ENCODE results near the gene BTRC.

Gene BTRC

DNA sequence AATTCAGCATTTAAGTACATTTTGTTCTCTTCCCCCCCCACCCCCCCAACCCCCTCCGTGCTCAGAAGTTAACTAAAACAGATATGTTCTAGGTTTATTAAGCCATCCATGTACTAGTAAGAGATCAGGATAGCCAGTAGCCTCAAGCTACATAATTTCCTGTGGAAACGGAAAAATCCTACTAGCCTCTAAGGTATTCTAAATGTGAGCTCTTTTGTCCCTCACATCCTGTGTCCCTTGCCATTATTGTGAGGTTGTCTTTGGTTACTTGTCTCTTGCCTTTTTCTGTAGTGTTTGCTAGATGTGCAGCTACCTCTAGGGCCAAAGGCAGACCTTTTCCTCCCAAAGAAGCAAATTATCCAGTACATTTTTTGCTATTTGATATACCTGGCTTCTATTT lies 92.1 kb downstream of the BTRC start:
- no peak for DNase-seq (ENCODE audit: low spot score)

DNA sequence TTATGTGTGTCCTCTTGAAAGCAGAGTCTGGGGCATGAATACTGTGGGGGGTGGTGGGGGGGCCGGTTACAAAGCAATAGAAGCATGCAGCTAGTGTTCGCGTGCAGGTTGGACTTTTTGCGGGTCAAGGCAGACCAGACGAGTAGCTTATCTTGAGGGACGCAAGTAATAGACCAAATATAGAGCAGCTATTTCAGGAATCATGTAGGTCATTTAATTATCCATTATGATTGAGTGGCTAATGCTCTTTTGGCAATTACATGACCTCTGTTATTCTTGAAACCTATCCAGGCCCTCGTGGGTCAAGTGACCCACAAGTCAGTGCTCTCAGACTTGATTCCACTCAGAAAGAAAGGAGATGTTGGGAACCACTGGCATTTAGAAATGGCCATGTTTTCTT lies 93.0 kb downstream of the BTRC start:
- DNase-seq (ENCODE audit: low spot score), result no peak

DNA sequence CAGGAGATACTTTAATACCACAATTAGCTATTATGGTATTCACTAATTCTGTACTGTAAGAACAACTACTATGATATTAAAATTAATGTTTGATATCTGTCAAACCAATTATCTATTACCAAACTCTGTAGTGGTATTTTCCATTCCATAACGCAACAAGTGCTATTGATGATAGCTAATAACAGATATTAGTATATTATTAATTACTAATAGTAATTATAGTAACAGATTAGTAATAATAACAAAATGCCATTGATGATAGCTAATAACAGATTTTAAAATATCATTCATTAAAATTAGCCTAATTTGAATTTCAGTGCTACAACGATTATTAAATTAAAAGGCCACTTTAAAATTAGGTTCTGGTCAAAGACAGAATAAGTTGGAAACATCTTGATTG lies 93.5 kb downstream of the BTRC start:
- DNase-seq (ENCODE audit: low spot score), result no peak

DNA sequence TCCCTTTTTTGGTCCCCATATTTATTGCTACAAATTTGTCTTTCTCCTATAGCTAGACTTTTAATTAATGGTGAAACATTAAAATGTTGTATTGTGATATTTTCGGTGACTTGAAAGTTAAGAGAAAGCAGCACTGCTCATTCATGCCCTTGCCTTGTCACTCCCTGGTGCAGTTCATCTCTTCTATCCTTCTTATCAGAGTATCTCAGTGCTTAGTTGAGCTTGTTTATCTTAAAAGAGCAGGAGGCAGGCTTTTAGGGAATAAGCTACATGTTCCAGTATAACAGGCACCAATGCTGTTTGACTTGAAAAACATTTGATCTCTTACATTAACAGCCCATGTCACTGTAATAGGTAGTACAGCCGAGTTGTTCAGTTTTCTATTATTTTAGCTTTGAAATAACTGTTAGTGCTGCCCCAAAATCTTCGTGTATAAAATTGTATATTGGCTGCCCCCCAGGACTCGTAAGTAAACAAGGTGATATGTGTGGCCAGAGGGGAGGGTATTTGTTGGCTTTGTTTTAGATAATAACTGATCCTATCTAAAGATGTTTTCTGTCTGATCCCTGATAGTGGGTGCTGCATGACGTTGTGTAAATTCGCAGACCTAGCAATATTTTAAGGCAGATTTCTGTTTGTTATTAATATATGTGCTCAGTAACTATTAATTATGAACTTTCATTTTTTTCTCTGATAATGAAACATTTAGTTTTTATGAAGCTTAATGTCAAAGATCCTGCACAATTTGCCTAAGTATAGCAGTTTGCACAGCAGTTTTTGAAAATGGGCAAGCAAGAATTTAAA lies 96.5 kb downstream of the BTRC start:
- DNase-seq (ENCODE audit: low spot score), result no peak

DNA sequence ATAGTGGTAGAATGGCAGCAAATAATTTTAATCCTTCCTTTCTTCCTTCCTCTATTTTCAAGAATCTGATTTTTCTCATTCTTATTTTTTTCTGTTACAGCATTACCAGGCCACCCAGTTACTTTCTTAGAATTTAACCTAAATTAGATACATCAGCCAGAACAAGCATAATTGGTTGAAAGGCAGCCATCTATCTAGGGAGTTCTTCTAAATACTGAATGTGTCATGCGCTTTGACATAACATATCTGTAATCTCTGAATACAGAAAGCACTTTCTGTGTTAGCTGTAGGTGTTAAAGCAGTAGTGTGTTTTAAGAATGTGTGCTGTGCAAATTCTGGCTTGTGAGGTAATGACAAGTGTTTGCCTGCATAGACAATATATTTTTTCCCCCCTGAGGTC lies 97.3 kb downstream of the BTRC start:
- no peak for DNase-seq (ENCODE audit: low spot score)

DNA sequence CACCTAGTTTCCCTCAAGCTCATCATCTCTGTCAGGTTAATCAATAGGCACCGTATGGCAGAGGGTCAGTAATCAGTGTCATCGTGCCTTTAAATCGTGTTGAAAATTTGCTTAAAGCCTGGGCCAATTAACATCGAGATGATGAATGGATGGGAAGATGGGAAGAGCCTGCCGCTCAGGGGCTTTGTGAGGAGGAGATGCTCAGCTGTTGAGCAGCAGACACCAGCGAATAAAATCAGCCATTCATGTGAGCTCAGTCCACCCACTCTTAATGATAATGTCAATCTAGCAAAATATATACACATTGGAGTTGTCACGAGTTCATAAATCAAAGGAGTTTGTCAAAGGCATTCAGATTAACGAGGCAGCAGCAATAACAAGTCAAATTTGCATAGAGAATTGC lies 97.7 kb downstream of the BTRC start:
- no peak for DNase-seq (ENCODE audit: low spot score)

DNA sequence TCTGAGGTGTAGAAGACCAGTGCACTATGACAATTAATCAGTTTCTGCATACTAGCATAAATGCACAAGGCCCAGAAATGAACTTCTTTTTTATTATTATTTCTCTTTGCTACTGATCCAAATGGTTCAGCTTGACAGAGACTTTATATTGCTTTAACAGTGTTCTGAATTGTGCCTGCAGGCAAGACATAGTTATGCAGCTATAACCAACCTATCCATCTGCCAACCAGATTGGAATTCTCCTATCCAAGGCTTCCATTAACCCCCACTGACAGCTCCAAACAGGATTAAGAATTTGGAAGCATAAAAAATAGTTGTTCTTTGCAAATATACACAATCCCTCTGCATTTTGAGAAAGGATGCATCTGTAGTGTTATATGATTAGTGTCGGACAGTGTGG lies 98.2 kb downstream of the BTRC start:
- DNase-seq (ENCODE audit: low spot score), result no peak

DNA sequence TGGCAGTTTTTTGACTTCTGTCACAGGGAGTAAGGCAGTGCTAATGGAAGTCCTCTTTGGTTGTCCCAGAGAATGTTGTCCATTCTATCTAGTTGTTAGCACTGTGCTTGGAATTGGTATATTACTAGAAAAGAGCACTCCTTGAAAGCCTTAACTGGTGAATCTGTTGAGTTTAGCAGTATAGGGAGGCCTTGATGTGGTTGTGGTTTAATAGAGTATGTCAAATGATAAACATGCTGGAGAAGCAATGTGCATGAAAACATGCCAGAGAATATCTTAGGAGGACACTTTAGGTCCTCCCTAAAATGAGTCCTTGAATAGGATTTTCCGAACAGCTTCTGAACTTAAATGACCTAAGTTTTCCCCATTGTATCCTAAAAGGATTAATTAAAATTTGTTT lies 98.6 kb downstream of the BTRC start:
- no peak for DNase-seq (ENCODE audit: low spot score)

DNA sequence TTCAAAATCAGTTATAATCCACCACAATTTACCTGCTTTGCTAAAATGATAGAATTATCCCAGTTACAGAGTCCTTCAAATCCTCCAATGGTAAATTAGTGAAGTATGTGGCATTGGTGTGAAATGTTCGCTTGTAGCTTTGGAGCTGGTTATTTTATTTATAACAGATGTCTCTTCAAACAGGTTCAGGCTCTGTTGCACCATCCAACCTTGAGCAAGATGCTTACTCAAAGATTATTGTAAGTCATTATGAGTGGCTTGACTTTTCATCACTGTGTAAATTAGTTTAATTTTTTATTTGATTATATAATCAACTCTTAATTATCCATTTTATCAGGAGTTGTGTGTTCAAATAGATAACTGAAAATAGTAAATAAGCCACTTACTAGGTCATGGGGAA lies 99.4 kb downstream of the BTRC start:
- DNase-seq (ENCODE audit: low spot score), result no peak

DNA sequence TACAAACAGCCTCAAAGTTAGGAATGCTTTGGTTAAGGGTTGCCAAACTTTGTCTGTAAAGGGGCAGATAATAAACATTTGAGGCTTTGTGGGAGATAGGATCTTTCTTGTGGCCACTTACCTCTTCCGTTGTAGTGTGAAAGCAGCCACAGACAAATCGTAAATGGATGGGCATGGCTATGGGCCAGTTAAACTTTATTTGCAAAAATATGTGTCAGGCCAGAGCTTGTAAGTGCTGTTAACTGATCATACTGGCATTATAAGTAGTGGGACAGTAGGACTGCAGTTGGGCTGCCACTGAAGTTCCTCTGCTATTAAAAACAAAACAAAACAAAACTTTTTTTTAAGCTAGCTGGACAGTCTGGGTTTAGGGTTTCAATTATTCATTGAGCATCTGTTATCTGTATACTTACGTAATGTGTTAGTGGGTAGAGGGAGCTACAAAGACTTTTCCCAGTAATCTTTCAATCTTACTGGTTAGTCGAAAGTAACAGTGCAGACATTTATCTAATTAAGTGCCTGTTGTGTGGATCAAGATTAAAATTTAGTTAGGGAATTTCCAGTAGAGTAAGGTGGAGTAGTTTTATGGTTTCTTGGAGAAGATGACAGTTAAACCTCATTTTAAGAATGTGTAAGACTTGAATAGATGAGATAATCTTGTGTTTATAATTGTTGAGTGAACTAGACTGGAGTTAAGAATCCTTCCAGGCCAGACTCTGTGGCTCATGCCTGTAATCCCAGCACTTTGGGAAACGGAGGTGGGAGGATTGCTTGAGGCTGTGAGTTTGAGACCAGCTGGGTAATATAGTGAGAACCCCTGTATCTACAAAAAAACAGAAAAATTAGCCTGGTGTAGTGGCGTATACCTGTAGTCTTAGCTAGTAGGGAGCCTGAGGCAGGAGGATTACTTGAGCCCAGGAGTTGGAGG lies 100.1 kb downstream of the BTRC start:
- DNase-seq (ENCODE audit: low spot score), result no peak

DNA sequence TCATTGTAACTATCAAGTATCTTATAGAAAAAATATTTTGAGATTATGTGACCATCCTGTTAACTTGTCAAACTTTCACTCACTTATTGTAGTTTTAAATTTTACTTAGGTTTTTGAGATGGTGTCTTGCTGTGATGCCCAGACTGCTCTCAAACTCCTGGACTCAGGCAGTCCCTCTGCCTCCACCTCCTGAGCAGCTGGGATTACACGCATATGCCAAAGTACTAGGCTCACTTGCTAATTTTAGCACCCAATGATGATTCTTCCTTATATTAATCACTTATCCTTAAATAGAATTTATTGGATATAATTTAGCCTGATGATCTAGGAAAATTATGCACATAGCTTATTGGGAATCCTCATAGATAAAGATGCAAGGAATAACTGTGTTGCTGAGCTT lies 104.9 kb downstream of the BTRC start:
- no peak for DNase-seq (ENCODE audit: low spot score)

DNA sequence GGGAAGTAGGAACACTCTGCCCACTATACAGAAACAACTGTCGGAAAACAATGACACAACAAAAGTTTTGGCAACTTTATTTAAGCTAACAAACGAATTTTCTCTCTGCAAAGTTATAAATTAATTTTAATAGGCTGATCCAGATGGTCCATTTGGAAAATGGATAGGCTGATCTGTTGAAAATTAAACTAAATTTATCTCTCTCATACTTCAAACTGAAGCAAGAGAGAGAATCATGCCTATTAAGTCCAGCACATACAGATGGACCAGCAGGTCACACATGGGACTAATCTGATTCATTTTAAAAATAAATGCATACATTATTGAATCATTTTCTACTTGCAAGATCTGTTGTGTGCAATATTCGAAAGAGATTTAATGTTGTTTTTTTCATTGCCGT lies 110.1 kb downstream of the BTRC start:
- DNase-seq (ENCODE audit: low spot score), result no peak

DNA sequence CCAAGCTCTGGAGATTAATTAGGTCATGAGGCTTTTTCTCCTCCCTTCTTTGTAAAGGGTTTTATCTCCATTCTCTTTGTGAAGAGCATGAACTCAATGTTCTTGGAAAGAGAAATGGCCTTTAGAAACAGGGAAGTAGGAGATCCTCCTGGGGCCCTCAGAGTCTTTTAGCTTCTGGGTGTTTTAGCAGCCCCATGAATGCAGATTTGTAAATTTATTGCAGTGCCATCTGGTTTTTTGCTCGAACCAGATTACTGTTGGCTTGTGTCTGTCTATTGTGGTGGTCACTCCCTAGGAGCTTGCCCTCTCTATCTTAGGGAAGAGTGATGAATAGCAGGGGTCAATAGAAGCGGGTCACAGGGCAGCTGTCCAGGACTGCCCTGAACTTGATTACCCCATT lies 110.6 kb downstream of the BTRC start:
- DNase-seq (ENCODE audit: low spot score), result no peak

DNA sequence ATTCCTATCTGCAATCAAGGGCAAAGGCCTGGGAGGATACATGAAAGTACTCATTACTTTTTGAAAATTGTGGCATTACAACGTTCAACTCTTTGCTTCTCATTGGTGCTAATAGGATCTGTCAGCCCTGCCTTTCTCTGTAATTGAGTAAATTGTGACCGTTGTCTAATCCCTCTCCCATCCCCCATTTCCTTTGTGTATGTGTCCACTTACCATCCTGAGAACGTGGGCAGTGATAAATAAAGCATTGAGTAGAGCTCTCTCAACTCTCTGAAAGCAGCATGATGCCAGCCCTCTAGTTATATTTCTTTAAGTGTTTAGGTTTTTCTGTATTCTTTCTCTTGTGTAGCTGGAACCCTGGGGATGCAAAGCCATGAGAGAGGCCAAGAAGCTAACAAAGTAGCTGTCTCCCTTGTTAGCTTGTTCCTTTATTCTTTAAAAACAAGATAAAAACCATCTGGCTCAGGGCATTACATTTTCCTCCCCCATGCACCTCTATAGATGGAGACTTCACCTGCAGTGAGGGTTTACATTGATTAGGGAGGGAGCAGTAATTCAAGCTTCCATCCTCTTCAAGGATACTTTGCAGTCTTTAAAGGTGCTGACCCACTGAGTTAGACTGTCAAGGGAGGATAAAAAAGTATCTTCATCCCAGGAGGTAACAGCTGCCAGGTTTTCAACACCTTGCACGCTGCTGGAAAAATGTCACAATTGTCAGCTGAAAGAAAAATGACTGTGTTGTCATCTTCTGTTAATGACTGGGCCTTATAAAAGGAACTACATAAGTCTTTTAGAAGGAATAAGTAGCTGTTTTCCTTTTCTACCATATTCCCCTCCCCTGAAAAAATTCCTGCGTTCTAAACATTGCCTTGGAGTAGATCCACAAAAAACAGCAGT lies 112.3 kb downstream of the BTRC start:
- no peak for DNase-seq (ENCODE audit: low spot score)

DNA sequence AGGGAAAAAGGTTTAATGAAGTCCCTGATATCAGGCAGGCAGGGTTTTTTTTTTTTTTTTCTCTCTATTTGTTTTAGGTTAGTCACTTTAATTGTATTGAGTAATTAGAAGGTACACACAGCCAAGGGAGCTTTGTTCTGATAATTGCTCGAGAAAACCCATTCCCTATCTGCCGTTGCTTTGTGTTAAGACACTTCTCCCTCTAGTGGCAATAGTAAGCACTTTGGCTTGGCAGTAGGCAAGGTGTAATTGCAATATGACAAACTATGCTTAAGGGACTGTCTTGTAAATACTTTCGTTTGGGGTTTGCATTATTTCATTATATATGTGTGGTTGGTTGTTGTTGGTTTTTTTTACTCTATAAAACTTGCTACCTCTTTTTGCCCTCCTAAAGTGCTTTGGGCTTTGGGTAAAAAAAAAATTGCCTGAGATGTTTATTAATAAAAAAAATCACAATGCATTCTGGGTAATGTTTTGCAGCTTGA lies 113.4 kb downstream of the BTRC start:
- peak; percentile 42 for DNase-seq (ENCODE audit: low spot score)

DNA sequence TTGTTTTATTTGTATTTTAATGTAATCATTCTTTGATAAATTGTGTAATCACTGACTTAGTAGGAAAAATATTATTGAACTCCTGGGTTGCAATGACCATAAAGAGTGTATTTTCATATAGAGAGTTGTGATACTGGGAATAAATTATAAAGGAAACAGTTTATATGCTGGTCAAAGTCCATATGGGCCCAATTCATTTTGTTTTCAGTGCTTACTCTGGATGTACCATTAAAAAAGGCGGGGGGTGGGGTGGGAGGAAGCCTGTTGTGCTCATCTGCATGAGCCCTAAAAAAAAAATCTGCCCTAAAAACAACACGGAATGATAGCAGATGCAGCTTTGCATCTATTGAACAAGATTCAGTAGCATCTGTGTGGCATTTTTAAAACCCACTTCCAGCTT lies 114.2 kb downstream of the BTRC start:
- no peak for DNase-seq (ENCODE audit: low spot score)

DNA sequence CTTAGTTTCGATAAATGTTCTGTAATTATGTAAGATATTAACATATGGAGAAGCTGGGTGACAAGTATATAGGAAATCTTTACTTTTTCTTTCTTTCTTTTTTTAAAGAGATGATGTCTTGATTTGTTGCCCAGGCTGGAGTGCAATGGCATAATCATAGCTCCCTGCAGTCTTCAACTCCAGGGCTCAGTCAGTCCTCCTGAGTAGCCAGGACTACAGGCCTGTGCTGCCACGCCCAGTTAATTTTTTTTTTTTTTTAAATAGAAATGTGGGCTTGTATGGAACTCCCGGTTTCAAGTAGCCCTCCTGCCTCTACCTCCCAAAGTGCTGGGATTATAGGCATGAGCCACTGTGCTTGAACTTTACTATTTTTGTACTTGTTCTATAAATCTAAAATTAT lies 122.4 kb downstream of the BTRC start:
- no peak for DNase-seq (ENCODE audit: low spot score)

DNA sequence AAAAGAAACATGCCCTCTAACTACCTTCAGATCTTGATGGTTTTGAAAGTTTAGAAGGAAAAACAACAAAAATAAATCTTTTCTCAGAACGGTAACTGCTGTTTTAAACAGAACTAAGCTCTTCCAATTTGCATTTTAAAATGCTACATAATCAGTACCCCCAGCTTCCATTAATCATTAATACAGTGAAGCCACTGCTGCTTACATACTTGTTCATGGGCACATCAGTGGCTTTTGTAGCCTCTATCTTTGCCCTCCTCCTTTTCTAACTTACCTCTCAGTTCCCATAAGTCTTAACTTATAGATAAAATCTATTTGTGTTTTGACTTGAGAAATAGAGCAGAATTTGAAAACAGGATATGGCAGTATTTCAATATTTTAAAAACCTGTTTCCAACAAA lies 125.0 kb downstream of the BTRC start:
- DNase-seq (ENCODE audit: low spot score), result no peak

DNA sequence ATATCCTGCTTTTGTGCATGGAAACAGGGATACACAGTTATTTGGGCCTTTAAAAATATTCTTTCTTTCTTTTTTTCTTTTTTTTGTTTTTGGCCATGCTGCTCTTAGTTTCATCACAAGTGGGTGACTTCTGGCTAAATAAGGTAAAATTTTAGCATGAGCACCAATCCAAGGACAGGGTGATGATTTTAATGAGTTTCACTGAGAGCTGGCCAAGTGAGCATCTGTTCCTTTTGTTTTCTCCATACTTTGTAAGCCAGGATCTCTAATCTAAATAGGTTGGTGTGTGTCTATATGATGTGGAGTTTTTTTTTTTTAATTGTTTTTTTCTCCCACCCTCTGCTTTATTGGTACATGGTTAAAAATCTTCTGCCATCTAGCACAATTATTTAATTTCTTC lies 127.3 kb downstream of the BTRC start:
- no peak for DNase-seq (ENCODE audit: low spot score)

DNA sequence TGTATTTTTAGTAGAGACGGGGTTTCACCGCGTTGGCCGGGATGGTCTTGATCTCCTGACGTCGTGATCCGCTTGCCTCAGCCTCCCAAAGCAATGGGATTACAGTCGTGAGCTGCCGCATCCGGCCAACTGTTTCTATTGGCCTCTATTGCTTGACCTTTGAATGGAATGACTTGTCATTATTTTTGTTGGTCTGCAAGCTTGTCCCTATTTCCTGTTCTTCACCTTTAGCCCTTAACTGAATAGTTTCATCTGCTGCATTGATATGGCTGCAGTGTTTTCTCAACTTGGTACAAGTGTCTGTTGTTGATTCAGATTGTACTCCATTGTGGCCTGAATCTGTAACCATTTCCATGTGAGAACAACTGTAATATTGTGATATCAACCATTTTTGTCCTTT lies 128.6 kb downstream of the BTRC start:
- DNase-seq (ENCODE audit: low spot score), result no peak

DNA sequence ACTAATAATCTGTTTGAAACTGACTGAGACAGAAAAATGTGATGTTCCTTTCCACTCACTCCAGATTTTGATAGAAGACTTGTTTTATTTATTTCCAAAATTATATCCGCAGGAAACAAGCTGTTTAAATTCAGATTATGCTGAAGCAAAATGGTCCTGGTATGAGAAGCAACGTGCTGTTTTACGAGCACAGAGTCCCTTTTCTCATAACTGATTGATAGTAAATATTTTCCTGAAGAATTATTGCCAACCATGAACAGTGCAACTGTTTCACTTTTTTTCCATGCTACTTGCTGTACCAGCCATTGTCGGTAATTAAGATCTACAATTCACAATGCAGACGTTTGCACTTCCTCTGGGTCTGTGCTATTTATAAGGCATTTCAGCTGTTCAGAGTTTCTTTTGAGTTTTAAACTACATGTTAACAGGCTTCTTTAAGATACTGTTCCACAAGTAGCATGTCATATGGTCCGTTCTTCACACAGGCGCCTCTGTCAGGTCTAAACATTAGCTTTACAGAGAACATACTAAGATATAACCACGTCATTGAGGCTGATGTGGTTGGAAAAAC lies 130.3 kb downstream of the BTRC start:
- no peak for DNase-seq (ENCODE audit: low spot score)

DNA sequence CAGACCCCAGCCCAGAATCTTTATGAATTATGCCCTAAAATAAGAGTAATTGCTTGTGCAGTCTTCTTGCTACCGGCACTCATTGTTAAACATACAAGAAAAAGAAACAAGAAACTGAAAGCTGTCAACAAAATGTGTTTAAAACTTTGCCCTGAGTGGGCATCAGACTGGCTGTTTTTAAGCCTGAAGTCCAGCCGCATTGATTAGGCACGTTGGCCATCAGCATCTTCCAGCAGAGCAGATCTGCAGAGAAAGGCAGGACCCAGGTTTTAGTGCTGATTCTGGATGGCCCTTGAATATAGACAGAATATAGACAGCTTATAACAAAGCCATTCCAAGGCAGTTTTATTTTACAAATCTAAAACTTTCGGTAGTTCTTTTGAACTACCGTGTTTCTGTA lies 131.2 kb downstream of the BTRC start:
- DNase-seq (ENCODE audit: low spot score), result no peak

Data from HuH-7 (cell line).